ENCODE results near the gene DLX2.

DNA sequence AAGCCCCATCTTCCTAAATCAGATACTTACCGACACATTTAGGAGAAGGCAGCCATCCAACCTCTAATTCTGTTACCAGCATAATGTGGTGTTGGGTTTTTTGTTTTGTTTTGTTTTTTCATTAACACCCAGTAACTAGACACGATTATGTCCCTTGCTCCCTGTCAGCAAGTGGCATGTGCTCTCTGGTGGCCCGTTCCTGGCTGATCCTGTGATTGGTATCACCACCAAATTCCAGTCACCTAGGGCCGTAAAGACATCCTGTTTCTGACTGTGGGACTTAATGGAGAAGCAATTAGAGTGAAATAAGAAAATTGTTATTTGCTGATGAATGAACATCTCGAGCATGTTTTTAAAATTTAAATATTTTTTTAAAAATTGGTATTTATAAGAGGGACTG is 23.3 kb downstream of the DLX2 start:
- TF ChIP-seq, protein P1, sequence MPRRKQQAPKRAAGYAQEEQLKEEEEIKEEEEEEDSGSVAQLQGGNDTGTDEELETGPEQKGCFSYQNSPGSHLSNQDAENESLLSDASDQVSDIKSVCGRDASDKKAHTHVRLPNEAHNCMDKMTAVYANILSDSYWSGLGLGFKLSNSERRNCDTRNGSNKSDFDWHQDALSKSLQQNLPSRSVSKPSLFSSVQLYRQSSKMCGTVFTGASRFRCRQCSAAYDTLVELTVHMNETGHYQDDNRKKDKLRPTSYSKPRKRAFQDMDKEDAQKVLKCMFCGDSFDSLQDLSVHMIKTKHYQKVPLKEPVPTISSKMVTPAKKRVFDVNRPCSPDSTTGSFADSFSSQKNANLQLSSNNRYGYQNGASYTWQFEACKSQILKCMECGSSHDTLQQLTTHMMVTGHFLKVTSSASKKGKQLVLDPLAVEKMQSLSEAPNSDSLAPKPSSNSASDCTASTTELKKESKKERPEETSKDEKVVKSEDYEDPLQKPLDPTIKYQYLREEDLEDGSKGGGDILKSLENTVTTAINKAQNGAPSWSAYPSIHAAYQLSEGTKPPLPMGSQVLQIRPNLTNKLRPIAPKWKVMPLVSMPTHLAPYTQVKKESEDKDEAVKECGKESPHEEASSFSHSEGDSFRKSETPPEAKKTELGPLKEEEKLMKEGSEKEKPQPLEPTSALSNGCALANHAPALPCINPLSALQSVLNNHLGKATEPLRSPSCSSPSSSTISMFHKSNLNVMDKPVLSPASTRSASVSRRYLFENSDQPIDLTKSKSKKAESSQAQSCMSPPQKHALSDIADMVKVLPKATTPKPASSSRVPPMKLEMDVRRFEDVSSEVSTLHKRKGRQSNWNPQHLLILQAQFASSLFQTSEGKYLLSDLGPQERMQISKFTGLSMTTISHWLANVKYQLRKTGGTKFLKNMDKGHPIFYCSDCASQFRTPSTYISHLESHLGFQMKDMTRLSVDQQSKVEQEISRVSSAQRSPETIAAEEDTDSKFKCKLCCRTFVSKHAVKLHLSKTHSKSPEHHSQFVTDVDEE (CRISPR knock-in tag; IDR thresholded peaks at IDR 0.05): no peak
- TF ChIP-seq ZNF70 (CRISPR knock-in tag; IDR thresholded peaks at IDR 0.05) (no peak), ZFP30 (CRISPR knock-in tag; IDR thresholded peaks at IDR 0.05) (no peak; the same call in 1 of the 2 replicates), BACH2 (CRISPR knock-in tag; IDR thresholded peaks at IDR 0.05; ENCODE audit: borderline replicate concordance) (no peak)
- TF ChIP-seq, protein P2, sequence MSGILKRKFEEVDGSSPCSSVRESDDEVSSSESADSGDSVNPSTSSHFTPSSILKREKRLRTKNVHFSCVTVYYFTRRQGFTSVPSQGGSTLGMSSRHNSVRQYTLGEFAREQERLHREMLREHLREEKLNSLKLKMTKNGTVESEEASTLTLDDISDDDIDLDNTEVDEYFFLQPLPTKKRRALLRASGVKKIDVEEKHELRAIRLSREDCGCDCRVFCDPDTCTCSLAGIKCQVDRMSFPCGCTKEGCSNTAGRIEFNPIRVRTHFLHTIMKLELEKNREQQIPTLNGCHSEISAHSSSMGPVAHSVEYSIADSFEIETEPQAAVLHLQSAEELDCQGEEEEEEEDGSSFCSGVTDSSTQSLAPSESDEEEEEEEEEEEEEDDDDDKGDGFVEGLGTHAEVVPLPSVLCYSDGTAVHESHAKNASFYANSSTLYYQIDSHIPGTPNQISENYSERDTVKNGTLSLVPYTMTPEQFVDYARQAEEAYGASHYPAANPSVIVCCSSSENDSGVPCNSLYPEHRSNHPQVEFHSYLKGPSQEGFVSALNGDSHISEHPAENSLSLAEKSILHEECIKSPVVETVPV (CRISPR knock-in tag; IDR thresholded peaks at IDR 0.05): no peak
